KMS-11 (cell line): ENCODE data around the gene GABBR2.

ENCODE experiments used
- H2AFZ ChIP-seq: fragments of 200-600 bp; sonication (generic); 2 replicates; pipeline ENCODE4 v1.6.1; 2016; ENCODE audit warnings: antibody characterized with exemption, mixed run types, low read depth
- H3K27ac ChIP-seq: fragments of 200-600 bp; sonication (generic); 2 replicates; pipeline ENCODE4 v1.6.1; 2016; ENCODE audit warnings: mild to moderate bottlenecking, mixed run types
- H3K27me3 ChIP-seq: fragments of 200-600 bp; sonication (generic); 2 replicates; pipeline ENCODE4 v1.6.1; 2017; ENCODE audit warnings: mild to moderate bottlenecking, low read depth, mixed run types, moderate library complexity; ENCODE audit not compliant: insufficient read depth
- H3K36me3 ChIP-seq: fragments of 200-600 bp; sonication (generic); 2 replicates; pipeline ENCODE4 v1.6.1; 2017; ENCODE audit warnings: mild to moderate bottlenecking, mixed run types; ENCODE audit not compliant: insufficient read depth
- H3K4me1 ChIP-seq: fragments of 200-600 bp; sonication (generic); 2 replicates; pipeline ENCODE4 v1.6.1; 2016; ENCODE audit warnings: mild to moderate bottlenecking, low read depth, mixed run types; ENCODE audit not compliant: poor library complexity, severe bottlenecking
- H3K4me2 ChIP-seq: fragments of 200-600 bp; sonication (generic); 2 replicates; pipeline ENCODE4 v1.7.0; 2016; ENCODE audit warnings: mild to moderate bottlenecking, mixed run types
- H3K4me3 ChIP-seq: fragments of 200-600 bp; sonication (generic); IDR thresholded peaks from 2 replicates; pipeline ENCODE4 v1.6.1; 2017; ENCODE audit warnings: low read depth, low read length, mixed read lengths; ENCODE audit not compliant: insufficient read depth
- H3K79me2 ChIP-seq: fragments of 200-600 bp; sonication (generic); 2 replicates; pipeline ENCODE4 v1.6.1; 2016; ENCODE audit warnings: low read depth, mixed run types; ENCODE audit not compliant: insufficient read depth
- H3K9ac ChIP-seq: fragments of 200-600 bp; sonication (generic); 2 replicates; pipeline ENCODE4 v1.6.1; 2016; ENCODE audit warnings: mild to moderate bottlenecking, mixed run types
- H4K20me1 ChIP-seq: fragments of 200-600 bp; sonication (generic); 2 replicates; pipeline ENCODE4 v1.6.1; 2016; ENCODE audit warnings: mild to moderate bottlenecking, mixed run types; ENCODE audit not compliant: insufficient read depth
- CTCF ChIP-seq: fragments of 200-600 bp; sonication (generic); conservative IDR thresholded peaks from 2 replicates; pipeline ENCODE4 v1.6.1; 2017; ENCODE audit warnings: low read depth, mild to moderate bottlenecking, antibody characterized with exemption, low read length, moderate library complexity, mixed read lengths

GABBR2 gene

GRCh38 chr9:98450496-98450895, 258.2 kb downstream of the GABBR2 start:
- Histone ChIP-seq H3K4me2 (no peak overlapping the region), H2AFZ (no peak overlapping the region), H3K4me3 (no peak overlapping the region), H3K36me3 (no peaks in the 10 kb centered on the region), H3K27ac (no peak overlapping the region), H3K27me3 (no peaks in the 10 kb centered on the region), H3K4me1 (no peaks in the 10 kb centered on the region), H3K9ac (no peak overlapping the region), H3K79me2 (no peaks in the 10 kb centered on the region), H4K20me1 (no peaks in the 10 kb centered on the region)
- no peak for TF ChIP-seq CTCF

GRCh38 chr9:98449871-98450270, 258.9 kb downstream of the GABBR2 start:
- no peaks in the 10 kb centered on the region for H4K20me1 ChIP-seq
- no peaks in the 10 kb centered on the region for H3K79me2 ChIP-seq
- no peaks in the 10 kb centered on the region for H3K4me1 ChIP-seq
- no peak overlapping the region for H3K27ac ChIP-seq
- H3K4me3 ChIP-seq = no peak overlapping the region
- H3K27me3 ChIP-seq = no peaks in the 10 kb centered on the region
- no peaks in the 10 kb centered on the region for H3K36me3 ChIP-seq
- no peak for TF ChIP-seq CTCF
- no peak overlapping the region for H3K9ac ChIP-seq
- no peak overlapping the region for H3K4me2 ChIP-seq
- no peak overlapping the region for H2AFZ ChIP-seq

- Histone ChIP-seq H3K79me2 (no peaks in the 10 kb centered on the region), H2AFZ (no peak overlapping the region), H3K27me3 (no peaks in the 10 kb centered on the region), H4K20me1 (no peaks in the 10 kb centered on the region), H3K36me3 (no peaks in the 10 kb centered on the region), H3K4me2 (no peak overlapping the region), H3K4me1 (no peaks in the 10 kb centered on the region), H3K4me3 (no peak overlapping the region), H3K27ac (no peak overlapping the region), H3K9ac (no peak overlapping the region)
- TF ChIP-seq CTCF = no peak
Observed at GRCh38 chr9:98445576-98445975, 263.2 kb downstream of the GABBR2 start.

GRCh38 chr9:98444601-98445000, 264.1 kb downstream of the GABBR2 start:
- Histone ChIP-seq H2AFZ (no peak overlapping the region), H3K79me2 (no peaks in the 10 kb centered on the region), H3K27ac (no peak overlapping the region), H4K20me1 (no peaks in the 10 kb centered on the region), H3K4me2 (no peak overlapping the region), H3K4me3 (no peak overlapping the region), H3K27me3 (no peaks in the 10 kb centered on the region), H3K4me1 (no peaks in the 10 kb centered on the region), H3K9ac (no peak overlapping the region), H3K36me3 (no peaks in the 10 kb centered on the region)
- TF ChIP-seq CTCF = no peak

GRCh38 chr9:98442541-98442940, 266.2 kb downstream of the GABBR2 start:
- Histone ChIP-seq H3K9ac (no peak overlapping the region), H3K27ac (no peak overlapping the region), H3K4me2 (no peak overlapping the region), H3K4me3 (no peak overlapping the region), H4K20me1 (no peaks in the 10 kb centered on the region), H3K36me3 (no peaks in the 10 kb centered on the region), H3K79me2 (no peaks in the 10 kb centered on the region), H3K4me1 (no peaks in the 10 kb centered on the region), H3K27me3 (no peaks in the 10 kb centered on the region), H2AFZ (no peak overlapping the region)
- no peak for TF ChIP-seq CTCF
